CD14-positive monocyte (primary cell): ENCODE data around the gene SRGAP1. TPM values are rescaled to one million over a fixed set of nuclear protein-coding genes. Genes with fewer than 3 reads are reported as not detected.

Experiments
- DNase-seq, 3 donors: peaks; one replicate each; pipeline ENCODE4 v3.0.0-alpha.2; 2011 to 2022
- H2AFZ ChIP-seq: 2 replicates; pipeline ENCODE4 v1.6.0; 2012; ENCODE audit warnings: mild to moderate bottlenecking, low read depth, low read length, inconsistent platforms; ENCODE audit not compliant: insufficient read depth, poor library complexity, severe bottlenecking
- H3K27ac ChIP-seq, 2 donors: 1 replicate in 1 of 2; 2 replicates in 1 of 2; pipeline ENCODE4 v1.5.1; 2012 to 2013; ENCODE audit warnings: low read length in 2 of 2, control low read depth in 1 of 2, inconsistent platforms in 1 of 2, low read depth in 1 of 2, mild to moderate bottlenecking in 1 of 2
- H3K27me3 ChIP-seq, 2 donors: one replicate each; pipeline versions ENCODE4 v1.6.0 to v1.6.1; 2011 to 2013; ENCODE audit warnings: low read length in 2 of 2; ENCODE audit not compliant: control insufficient read depth in 2 of 2, insufficient read depth in 2 of 2
- H3K36me3 ChIP-seq, 2 donors: replicated peaks in 1 of 2; 1 replicate in 1 of 2; 2 replicates in 1 of 2; pipeline versions ENCODE4 v1.5.1 to v1.6.1; 2012 to 2013; ENCODE audit warnings: low read length in 2 of 2, control low read depth in 1 of 2, inconsistent platforms in 1 of 2, mild to moderate bottlenecking in 1 of 2; ENCODE audit not compliant: insufficient read depth in 2 of 2, control insufficient read depth in 1 of 2
- H3K4me1 ChIP-seq, 2 donors: 1 replicate in 1 of 2; 2 replicates in 1 of 2; pipeline versions ENCODE4 v1.5.1 to v1.6.1; 2012 to 2013; ENCODE audit warnings: low read length in 2 of 2, control low read depth in 1 of 2, inconsistent platforms in 1 of 2, mild to moderate bottlenecking in 1 of 2, moderate library complexity in 1 of 2; ENCODE audit not compliant: insufficient read depth in 2 of 2, control insufficient read depth in 1 of 2
- H3K4me2 ChIP-seq: replicated peaks from 2 replicates; pipeline ENCODE3; 2012; ENCODE audit warnings: low read length, moderate library complexity, mild to moderate bottlenecking; ENCODE audit not compliant: poor library complexity, severe bottlenecking; ENCODE audit errors: extremely low read depth
- H3K4me3 ChIP-seq, 3 experiments: fragments of 200-600 bp in 1 of 3; sonication (generic) in 1 of 3; replicated peaks in 1 of 3; 1 replicate in 2 of 3; 2 replicates in 1 of 3; pipeline ENCODE4 v1.5.1; 2011 to 2013; ENCODE audit warnings: low read length in 3 of 3, mild to moderate bottlenecking in 3 of 3, control low read depth in 2 of 3, low read depth in 2 of 3, inconsistent platforms in 1 of 3, moderate library complexity in 1 of 3
- H3K79me2 ChIP-seq: 2 replicates; pipeline ENCODE4 v1.6.0; 2012; ENCODE audit warnings: mild to moderate bottlenecking, control low read depth, inconsistent platforms, low read length, moderate library complexity; ENCODE audit not compliant: insufficient read depth
- H3K9ac ChIP-seq: 2 replicates; pipeline ENCODE4 v1.6.0; 2017; ENCODE audit warnings: low read length, mild to moderate bottlenecking; ENCODE audit not compliant: insufficient read depth, poor library complexity, severe bottlenecking
- H3K9me3 ChIP-seq, 2 donors: replicated peaks in 1 of 2; 1 replicate in 1 of 2; 2 replicates in 1 of 2; pipeline versions ENCODE4 v1.5.1 to v1.6.1; 2012 to 2013; ENCODE audit warnings: low read length in 2 of 2, control low read depth in 1 of 2; ENCODE audit not compliant: control insufficient read depth in 1 of 2, insufficient read depth in 1 of 2
- H4K20me1 ChIP-seq: 2 replicates; pipeline ENCODE4 v1.6.0; 2012; ENCODE audit warnings: mild to moderate bottlenecking, low read length, control low read depth, moderate library complexity; ENCODE audit not compliant: insufficient read depth
- H3K27ac Mint-ChIP-seq, 7 donors: one replicate each; pipeline ENCODE4 v1.8.0; 2020; ENCODE audit warnings: mild to moderate bottlenecking in 7 of 7, mixed read lengths in 7 of 7, moderate library complexity in 6 of 7, inconsistent platforms in 2 of 7
- H3K27me3 Mint-ChIP-seq, 3 donors: one replicate each; pipeline ENCODE4 v1.8.0; 2021 to 2022; ENCODE audit warnings: low read depth in 3 of 3, mild to moderate bottlenecking in 3 of 3, mixed read lengths in 3 of 3, moderate library complexity in 3 of 3, inconsistent platforms in 1 of 3
- H3K36me3 Mint-ChIP-seq, 2 donors: one replicate each; pipeline ENCODE4 v1.8.0; 2020; ENCODE audit warnings: mixed read lengths in 2 of 2, inconsistent platforms in 1 of 2, mild to moderate bottlenecking in 1 of 2
- H3K4me1 Mint-ChIP-seq: one replicate; pipeline ENCODE4 v1.8.0; 2020; ENCODE audit warnings: mild to moderate bottlenecking, mixed read lengths
- H3K4me3 Mint-ChIP-seq, 2 donors: one replicate each; pipeline ENCODE4 v1.8.0; 2020; ENCODE audit warnings: mild to moderate bottlenecking in 2 of 2, mixed read lengths in 2 of 2, moderate library complexity in 1 of 2
- H3K9me3 Mint-ChIP-seq, 7 donors: one replicate each; pipeline ENCODE4 v1.8.0; 2020 to 2022; ENCODE audit warnings: mixed read lengths in 7 of 7, mild to moderate bottlenecking in 6 of 7, moderate library complexity in 6 of 7, inconsistent platforms in 2 of 7
- CTCF ChIP-seq: fragments of 200-600 bp; IDR thresholded peaks from one replicate; pipeline ENCODE4 v1.8.0; 2022; ENCODE audit warnings: antibody characterized with exemption, mild to moderate bottlenecking
- WGBS: methylation state at CpG from one replicate; pipeline ENCODE4 v1.1.5; 2013; ENCODE audit warnings: missing lambda C conversion rate; ENCODE audit not compliant: insufficient coverage; 5-methylcytosine and 5-hydroxymethylcytosine counted together
- intact Hi-C, 2 donors: fragments of 100-400 bp; cut with micrococcal nuclease; formaldehyde crosslinking; loops; one replicate each; pipeline versions ENCODE4 v1.15.0 to v1.15.1; 2023
- polyA minus RNA-seq: library from RNA; depleted of rRNA, polyadenylated mRNA; stranded (reverse); fragments of >200 nt; gene quantifications from 2 replicates; pipeline ENCODE4 v1.2.3, GENCODE V29; 2012
- polyA plus RNA-seq, 3 donors: library from polyadenylated mRNA; depleted of rRNA in 1 of 3; unstranded in 2 of 3; stranded (reverse) in 1 of 3; fragments of 300-500 nt in 2 of 3; fragments of >200 nt in 1 of 3; fragmentation: Illumina TruSeq in 2 of 3; gene quantifications; 1 replicate in 2 of 3; 2 replicates in 1 of 3; pipeline ENCODE4 v1.2.3, GENCODE V29; 2012 to 2021
- total RNA-seq, 12 experiments: library from RNA in 1 of 12; stranded (reverse) in 1 of 12; fragments of 120-200 nt in 1 of 12; gene quantifications; one replicate each; pipeline ENCODE4 v1.2.4 and lab custom pipeline; 2013 to 2026; ENCODE audit warnings: mixed read lengths in 6 of 12, inconsistent platforms in 1 of 12

SRGAP1 gene
- 0.23 TPM for total RNA-seq (2013)
- polyA plus RNA-seq (under 1 TPM; 0.05 to 0.52 (median 0.07) TPM), polyA minus RNA-seq (0.28 and 0.32 TPM in 2 replicates), total RNA-seq (lab: John Stamatoyannopoulos, UW) (4.0 to 118 (median 11.4) reads per million in 11 experiments)

- H3K79me2 ChIP-seq: no peaks in the 10 kb centered on the region
- peak; percentile 6 to 35 (median 34) for DNase-seq
- H3K9me3 Mint-ChIP-seq: peaks cover 0 to 2% (median 0%) of the 10 kb centered on the region in 7 donors
- H3K27me3 ChIP-seq: peaks cover 8 to 15% of the 10 kb centered on the region in 2 donors
- H2AFZ ChIP-seq: peak within 1 kb of the TSS; percentile 97
- intact Hi-C loops: loop anchor here in 1 of 2 donors (10.0 kb wide), 3 partner anchors 70 to 560 kb away; partner anchors contain the start of gene XPOT
- under 1% methylated on average over 42 of the region's 52 CpGs for WGBS
- H3K27ac Mint-ChIP-seq: peak within 1 kb of the TSS in 6 of 7 donors; percentile 46 to 94 (median 78)
- H3K4me1 ChIP-seq: peaks cover 11 to 17% of the 10 kb centered on the region in 2 donors
- peak within 1 kb of the TSS; percentile 79 for H3K9ac ChIP-seq
- no peaks in the 10 kb centered on the region for H4K20me1 ChIP-seq
- H3K4me2 ChIP-seq: peak within 1 kb of the TSS; percentile 98
- peak within 1 kb of the TSS in 1 of 2 donors; percentile 61 for H3K27ac ChIP-seq
- H3K36me3 ChIP-seq: no peaks in the 10 kb centered on the region
- H3K4me3 Mint-ChIP-seq: peak within 1 kb of the TSS; percentile 100
- no peaks in the 10 kb centered on the region for H3K9me3 ChIP-seq
- TF ChIP-seq CTCF: no peak
- H3K4me3 ChIP-seq: peak within 1 kb of the TSS; percentile 65 to 92 (median 89)
- H3K36me3 Mint-ChIP-seq: no peaks in the 10 kb centered on the region
- H3K4me1 Mint-ChIP-seq: peaks cover 15% of the 10 kb centered on the region
- peaks cover 23 to 27% (median 25%) of the 10 kb centered on the region in 3 donors for H3K27me3 Mint-ChIP-seq
Measured at GRCh38 chr12:63844391-63845341, at the start of gene SRGAP1. Gene SRGAP1, plus strand, starts transcription at chr12:63844700. Its CDS starts 117 bp downstream, at chr12:63844817.

GRCh38 chr12:63795032-63795687 is 49.3 kb upstream of the SRGAP1 start:
- no peak for TF ChIP-seq CTCF
- 92% methylated on average over 2 of the region's 10 CpGs for WGBS
- H3K9ac ChIP-seq: no peak overlapping the region
- H3K9me3 ChIP-seq: no peaks in the 10 kb centered on the region
- H3K4me3 ChIP-seq: no peak overlapping the region
- no peak overlapping the region for H3K27ac ChIP-seq
- Mint-ChIP-seq H3K27me3 (no peaks in the 10 kb centered on the region), H3K36me3 (peaks cover 10 to 16% of the 10 kb centered on the region in 2 donors), H3K27ac (peak overlapping the region in 1 of 7 donors; percentile 20), H3K4me3 (no peak overlapping the region), H3K4me1 (no peaks in the 10 kb centered on the region), H3K9me3 (no peaks in the 10 kb centered on the region)
- intact Hi-C loops: no loop called here
- H3K4me2 ChIP-seq: no peak overlapping the region
- no peaks in the 10 kb centered on the region for H4K20me1 ChIP-seq
- H3K27me3 ChIP-seq: no peaks in the 10 kb centered on the region
- H3K4me1 ChIP-seq: no peaks in the 10 kb centered on the region
- DNase-seq: no peak
- H2AFZ ChIP-seq: no peak overlapping the region
- H3K79me2 ChIP-seq: no peaks in the 10 kb centered on the region
- peaks cover 3% of the 10 kb centered on the region in 2 donors for H3K36me3 ChIP-seq
